ACC112 (cell line): ENCODE results near the gene GJA10.

Experiments
- H2AFZ ChIP-seq: fragments of 200-600 bp; sonication (generic); one replicate; pipeline ENCODE4 v1.6.0; 2017; ENCODE audit warnings: antibody characterized with exemption, low read length; ENCODE audit not compliant: unreplicated experiment
- H3K27ac ChIP-seq: fragments of 200-600 bp; sonication (generic); 2 replicates; pipeline ENCODE4 v1.5.1; 2014; ENCODE audit warnings: low read depth, mild to moderate bottlenecking, antibody characterized with exemption, low read length, moderate library complexity
- H3K27me3 ChIP-seq: fragments of 200-600 bp; sonication (generic); 2 replicates; pipeline ENCODE4 v1.6.1; 2014; ENCODE audit warnings: mild to moderate bottlenecking, antibody characterized with exemption, low read length, moderate library complexity, mixed read lengths; ENCODE audit not compliant: insufficient read depth
- H3K36me3 ChIP-seq: fragments of 200-600 bp; sonication (generic); 2 replicates; pipeline ENCODE4 v1.6.1; 2016; ENCODE audit warnings: mild to moderate bottlenecking, antibody characterized with exemption, low read length, moderate library complexity, mixed read lengths; ENCODE audit not compliant: insufficient read depth
- H3K4me1 ChIP-seq: fragments of 200-600 bp; sonication (generic); one replicate; pipeline ENCODE4 v1.6.1; 2016; ENCODE audit warnings: low read length, mixed read lengths; ENCODE audit not compliant: insufficient read depth, unreplicated experiment, control insufficient read depth
- H3K4me3 ChIP-seq: fragments of 200-600 bp; sonication (generic); 2 replicates; pipeline ENCODE4 v1.5.1; 2014; ENCODE audit warnings: mild to moderate bottlenecking, low read depth, low read length
- H3K79me2 ChIP-seq: fragments of 200-600 bp; sonication (generic); one replicate; pipeline ENCODE4 v1.6.0; 2016; ENCODE audit warnings: low read length; ENCODE audit not compliant: control insufficient read depth, unreplicated experiment, insufficient read depth

Gene GJA10

DNA sequence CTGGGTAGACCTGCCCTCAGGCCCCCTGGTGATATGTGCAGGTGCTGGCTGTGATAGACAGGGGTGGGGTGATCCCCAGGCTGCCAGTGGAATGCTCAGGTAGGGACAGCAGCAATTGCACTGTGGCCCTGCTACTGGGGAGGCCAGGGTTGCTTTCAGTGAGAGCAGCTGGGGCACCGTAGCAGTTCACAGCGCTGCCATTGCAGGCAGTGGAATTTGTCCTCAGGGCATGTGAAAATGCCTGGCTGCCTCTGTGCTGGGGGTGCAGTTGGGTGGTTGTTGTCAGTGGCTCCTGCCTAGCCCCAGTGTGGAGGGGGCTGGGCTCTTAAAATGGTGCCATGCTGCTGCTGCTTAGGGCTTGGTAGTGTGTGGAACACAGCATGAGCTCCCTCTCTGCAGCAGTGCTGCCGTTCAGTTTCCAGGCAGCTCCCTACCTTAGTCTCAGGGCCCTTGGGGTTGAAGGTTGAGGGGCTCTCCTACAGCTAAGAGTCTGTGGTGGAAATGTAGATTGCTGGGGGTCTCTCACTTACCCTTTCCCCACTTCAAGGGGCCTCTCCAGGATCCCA is 23.6 kb downstream of the GJA10 start:
- Histone ChIP-seq H3K27me3 (no peaks in the 10 kb centered on the region), H3K36me3 (no peaks in the 10 kb centered on the region), H3K4me3 (no peak overlapping the region), H3K27ac (no peak overlapping the region), H3K4me1 (no peaks in the 10 kb centered on the region), H2AFZ (no peak overlapping the region), H3K79me2 (no peaks in the 10 kb centered on the region)

- no peaks in the 10 kb centered on the region for H3K27me3 ChIP-seq
- H3K27ac ChIP-seq: no peak overlapping the region
- no peaks in the 10 kb centered on the region for H3K4me1 ChIP-seq
- H2AFZ ChIP-seq: no peak overlapping the region
- no peak overlapping the region for H3K4me3 ChIP-seq
- no peaks in the 10 kb centered on the region for H3K79me2 ChIP-seq
- no peaks in the 10 kb centered on the region for H3K36me3 ChIP-seq
These were observed 26.9 kb downstream of the GJA10 start for GRCh38 chr6:89921197-89921596.

DNA sequence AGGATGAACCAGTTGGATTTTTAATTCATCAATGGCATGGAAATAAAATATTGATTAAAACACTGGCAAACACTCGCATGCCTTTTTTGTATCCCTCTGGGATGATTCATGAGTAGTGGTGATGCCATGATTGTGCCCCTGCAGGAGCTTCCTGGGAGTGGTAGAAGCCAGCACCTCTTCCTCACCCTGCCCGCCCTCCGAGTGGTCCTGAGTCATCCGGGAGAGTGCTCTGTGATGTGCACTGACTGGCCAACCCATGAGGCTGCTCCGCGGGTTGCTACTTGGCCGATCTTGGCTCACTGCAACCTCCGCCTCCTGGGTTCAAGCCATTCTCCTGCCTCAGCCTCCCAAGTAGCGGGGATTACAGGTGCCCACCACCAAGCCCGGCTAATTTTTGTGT is 27.4 kb downstream of the GJA10 start:
- no peak overlapping the region for H2AFZ ChIP-seq
- H3K36me3 ChIP-seq: no peaks in the 10 kb centered on the region
- H3K79me2 ChIP-seq: no peaks in the 10 kb centered on the region
- no peak overlapping the region for H3K27ac ChIP-seq
- no peaks in the 10 kb centered on the region for H3K27me3 ChIP-seq
- H3K4me3 ChIP-seq: no peak overlapping the region
- no peaks in the 10 kb centered on the region for H3K4me1 ChIP-seq

DNA sequence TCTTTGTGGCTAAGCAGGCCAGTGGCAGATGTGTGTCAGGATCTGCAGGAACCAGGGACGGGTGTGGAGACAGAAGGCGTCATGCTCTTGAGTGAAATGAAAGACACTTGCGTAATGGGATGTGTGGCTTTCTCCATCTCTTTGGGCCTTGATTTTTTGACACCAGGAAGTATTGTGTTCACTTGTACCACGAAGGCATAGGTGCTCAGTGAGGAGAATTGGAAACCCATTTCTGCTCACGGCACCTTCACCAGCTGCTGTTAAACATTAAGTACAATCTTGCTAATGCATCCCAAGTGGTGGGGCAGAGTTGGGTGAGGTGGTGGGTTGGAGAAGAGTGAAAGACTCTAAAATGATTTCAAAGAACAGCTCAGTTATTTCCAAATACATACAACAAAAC is 30.0 kb downstream of the GJA10 start:
- no peaks in the 10 kb centered on the region for H3K79me2 ChIP-seq
- H2AFZ ChIP-seq: no peak overlapping the region
- no peak overlapping the region for H3K27ac ChIP-seq
- H3K36me3 ChIP-seq: no peaks in the 10 kb centered on the region
- no peak overlapping the region for H3K4me3 ChIP-seq
- H3K27me3 ChIP-seq: no peaks in the 10 kb centered on the region
- peaks cover 16% of the 10 kb centered on the region for H3K4me1 ChIP-seq

DNA sequence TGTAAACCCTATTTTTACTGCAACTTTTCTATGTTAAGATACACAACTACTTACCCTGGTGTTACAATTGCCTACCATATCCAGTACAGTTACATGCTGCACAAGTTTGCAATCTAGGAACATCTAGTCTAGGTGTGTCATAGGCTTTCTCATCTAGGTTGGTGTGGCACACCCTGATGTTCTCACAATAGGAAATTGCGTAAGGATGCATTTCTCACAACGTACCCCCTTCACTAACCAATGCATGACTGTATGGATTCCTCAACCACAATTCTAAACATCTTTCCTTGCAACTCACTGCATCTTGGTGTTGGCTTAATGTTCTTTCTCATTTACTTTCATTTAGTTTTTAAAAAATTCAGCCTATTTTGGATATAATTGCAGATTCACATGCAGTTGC is 31.6 kb downstream of the GJA10 start:
- H3K27me3 ChIP-seq: no peaks in the 10 kb centered on the region
- H3K36me3 ChIP-seq: no peaks in the 10 kb centered on the region
- no peak overlapping the region for H3K4me3 ChIP-seq
- peaks cover 16% of the 10 kb centered on the region for H3K4me1 ChIP-seq
- no peaks in the 10 kb centered on the region for H3K79me2 ChIP-seq
- no peak overlapping the region for H3K27ac ChIP-seq
- no peak overlapping the region for H2AFZ ChIP-seq

- H3K4me3 ChIP-seq: no peak overlapping the region
- H2AFZ ChIP-seq: no peak overlapping the region
- no peaks in the 10 kb centered on the region for H3K36me3 ChIP-seq
- no peaks in the 10 kb centered on the region for H3K27me3 ChIP-seq
- peaks cover 16% of the 10 kb centered on the region for H3K4me1 ChIP-seq
- H3K79me2 ChIP-seq: no peaks in the 10 kb centered on the region
- no peak overlapping the region for H3K27ac ChIP-seq
These were observed 33.0 kb downstream of the GJA10 start for GRCh38 chr6:89927264-89927663.

DNA sequence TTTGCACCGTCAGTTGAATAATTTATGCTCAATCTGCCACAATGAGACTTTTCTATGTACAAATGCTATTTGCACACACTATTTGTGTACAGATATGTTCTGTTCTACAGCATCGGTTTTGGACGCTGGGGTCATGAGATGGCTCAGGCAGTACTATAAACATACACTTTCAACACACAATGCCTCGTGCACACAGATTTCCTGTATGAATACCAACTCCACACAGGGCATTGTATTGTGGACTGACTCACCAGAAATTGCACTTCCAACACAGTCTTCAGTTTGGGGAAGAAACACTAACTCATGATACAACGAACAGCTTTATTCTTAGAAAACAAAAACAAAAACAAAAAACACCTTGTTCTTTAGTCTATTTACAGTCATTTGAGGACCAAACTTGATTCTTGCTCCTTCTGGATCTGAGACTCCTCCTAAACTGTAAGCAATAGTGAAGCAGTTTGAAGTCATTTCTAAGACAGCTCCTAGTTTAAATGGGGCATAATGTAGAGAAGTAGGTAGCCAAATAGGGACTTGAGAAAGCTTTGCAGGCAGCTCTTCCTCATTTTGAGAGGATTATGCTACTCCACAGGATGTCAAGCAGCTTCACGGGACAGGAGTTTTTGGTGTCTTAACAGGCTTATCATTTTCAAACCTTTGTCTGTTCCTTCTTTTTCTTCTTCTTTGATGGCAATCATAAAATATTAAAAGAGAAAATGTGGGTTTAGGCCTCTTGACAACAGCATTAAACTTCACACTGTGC is 33.7 kb downstream of the GJA10 start:
- Histone ChIP-seq H3K36me3 (no peaks in the 10 kb centered on the region), H3K4me1 (peaks cover 16% of the 10 kb centered on the region), H3K79me2 (no peaks in the 10 kb centered on the region), H3K4me3 (no peak overlapping the region), H2AFZ (no peak overlapping the region), H3K27me3 (no peaks in the 10 kb centered on the region), H3K27ac (peak overlapping the region; percentile 32; the same call in 1 of the 2 replicates)

GRCh38 chr6:89928604-89929003 is 34.3 kb downstream of the GJA10 start:
- Histone ChIP-seq H3K27ac (no peak overlapping the region), H2AFZ (no peak overlapping the region), H3K36me3 (no peaks in the 10 kb centered on the region), H3K4me3 (no peak overlapping the region), H3K79me2 (no peaks in the 10 kb centered on the region), H3K27me3 (no peaks in the 10 kb centered on the region), H3K4me1 (peaks cover 16% of the 10 kb centered on the region)

- H3K36me3 ChIP-seq: no peaks in the 10 kb centered on the region
- 0 out of 2 replicates have a peak, but pooled peaks cover 1% of the 10 kb centered on the region for H3K27me3 ChIP-seq
- H3K79me2 ChIP-seq: no peaks in the 10 kb centered on the region
- no peak overlapping the region for H2AFZ ChIP-seq
- H3K27ac ChIP-seq: no peak overlapping the region
- H3K4me3 ChIP-seq: no peak overlapping the region
- H3K4me1 ChIP-seq: peaks cover 16% of the 10 kb centered on the region
These were observed 36.5 kb downstream of the GJA10 start for GRCh38 chr6:89930789-89931188.

DNA sequence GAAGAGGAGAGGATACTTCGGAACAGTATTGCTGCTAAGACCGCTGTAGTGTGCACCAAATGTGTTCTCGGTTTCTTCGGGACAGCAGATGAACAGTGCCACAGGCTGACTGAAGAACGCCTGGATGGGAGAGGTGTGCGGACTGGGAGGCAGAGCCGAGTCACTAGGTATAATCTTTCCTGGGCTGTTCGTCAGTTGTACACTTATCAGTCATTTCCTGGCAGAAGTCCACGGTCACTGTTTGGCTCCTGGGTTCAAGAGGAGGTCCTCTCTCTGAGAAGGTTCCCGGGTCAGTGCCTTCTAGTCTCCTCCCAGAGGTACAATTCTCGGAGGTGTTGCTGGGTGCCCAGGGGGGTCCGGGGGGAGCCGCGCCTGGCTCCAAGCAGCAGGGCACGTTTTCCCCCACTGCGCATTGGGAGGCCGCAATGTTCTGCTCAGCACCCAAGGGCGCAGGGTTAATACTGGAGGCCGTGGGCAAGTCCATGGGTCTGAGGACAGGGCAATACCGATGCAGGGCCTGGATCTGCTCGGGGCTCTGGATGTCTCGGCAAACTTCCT is 38.1 kb downstream of the GJA10 start:
- H2AFZ ChIP-seq: no peak overlapping the region
- H3K27me3 ChIP-seq: peaks cover 12% of the 10 kb centered on the region
- H3K36me3 ChIP-seq: no peaks in the 10 kb centered on the region
- H3K4me3 ChIP-seq: no peak overlapping the region
- H3K4me1 ChIP-seq: peaks cover 14% of the 10 kb centered on the region
- H3K27ac ChIP-seq: no peak overlapping the region
- no peaks in the 10 kb centered on the region for H3K79me2 ChIP-seq
